ENCODE data around the gene BPIFA1. TPM values are rescaled to one million over a fixed set of nuclear protein-coding genes. Genes with fewer than 3 reads are reported as not detected.

The BPIFA1 gene
- total and polyA plus RNA-seq, 2 experiments from 2014 or later: not detected

- no peak for TF ChIP-seq ZNF462 (CRISPR knock-in tag; IDR thresholded peaks at IDR 0.05)
- no peak for TF ChIP-seq EZH2phosphoT487 (IDR thresholded peaks at IDR 0.05; ENCODE audit: unreplicated experiment)
- TF ChIP-seq, protein P1, sequence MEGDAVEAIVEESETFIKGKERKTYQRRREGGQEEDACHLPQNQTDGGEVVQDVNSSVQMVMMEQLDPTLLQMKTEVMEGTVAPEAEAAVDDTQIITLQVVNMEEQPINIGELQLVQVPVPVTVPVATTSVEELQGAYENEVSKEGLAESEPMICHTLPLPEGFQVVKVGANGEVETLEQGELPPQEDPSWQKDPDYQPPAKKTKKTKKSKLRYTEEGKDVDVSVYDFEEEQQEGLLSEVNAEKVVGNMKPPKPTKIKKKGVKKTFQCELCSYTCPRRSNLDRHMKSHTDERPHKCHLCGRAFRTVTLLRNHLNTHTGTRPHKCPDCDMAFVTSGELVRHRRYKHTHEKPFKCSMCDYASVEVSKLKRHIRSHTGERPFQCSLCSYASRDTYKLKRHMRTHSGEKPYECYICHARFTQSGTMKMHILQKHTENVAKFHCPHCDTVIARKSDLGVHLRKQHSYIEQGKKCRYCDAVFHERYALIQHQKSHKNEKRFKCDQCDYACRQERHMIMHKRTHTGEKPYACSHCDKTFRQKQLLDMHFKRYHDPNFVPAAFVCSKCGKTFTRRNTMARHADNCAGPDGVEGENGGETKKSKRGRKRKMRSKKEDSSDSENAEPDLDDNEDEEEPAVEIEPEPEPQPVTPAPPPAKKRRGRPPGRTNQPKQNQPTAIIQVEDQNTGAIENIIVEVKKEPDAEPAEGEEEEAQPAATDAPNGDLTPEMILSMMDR (conservative IDR thresholded peaks at IDR 0.05; ENCODE audit: low read depth in 2 of 2): no peak
- no peak for TF ChIP-seq NANOG (IDR thresholded peaks at IDR 0.05; ENCODE audit: borderline replicate concordance)
- TF ChIP-seq EZH2 (IDR thresholded peaks at IDR 0.05; ENCODE audit: low read depth, unreplicated experiment): no peak
- TF ChIP-seq ZNF114 (CRISPR knock-in tag; IDR thresholded peaks at IDR 0.05): no peak
- no peak for TF ChIP-seq ETS1 (IDR thresholded peaks at IDR 0.05)
- TF ChIP-seq JUNB (IDR thresholded peaks at IDR 0.05; ENCODE audit: unreplicated experiment): no peak
- H2AFZ ChIP-seq: no peak overlapping the region
- H4K20me1 ChIP-seq (replicated peaks; ENCODE audit: insufficient read depth): no peaks in the 10 kb centered on the region
- no peaks in the 10 kb centered on the region for H3K9me3 Mint-ChIP-seq
- no peaks in the 10 kb centered on the region for H3K4me1 ChIP-seq (ENCODE audit: insufficient read depth)
- no peaks in the 10 kb centered on the region for H3K27me3 ChIP-seq (ENCODE audit: insufficient read depth)
- no peak for DNase-seq (ENCODE audit: low spot score)
- no peaks in the 10 kb centered on the region for H3F3A ChIP-seq (replicated peaks; ENCODE audit: low read depth)
- no peak for ATAC-seq
- no peaks in the 10 kb centered on the region for H3K36me3 ChIP-seq (ENCODE audit: insufficient read depth)
- H3K4me2 ChIP-seq: no peak overlapping the region
- no peaks in the 10 kb centered on the region for H3K36me3 Mint-ChIP-seq (ENCODE audit: low read depth)
- no peak overlapping the region for H3K27ac ChIP-seq (ENCODE audit: low read depth)
- no peaks in the 10 kb centered on the region for H3K4me1 Mint-ChIP-seq
- H3K79me2 ChIP-seq (replicated peaks; ENCODE audit: insufficient read depth): no peaks in the 10 kb centered on the region
- H3K27me3 Mint-ChIP-seq (ENCODE audit: insufficient read depth, low read depth, poor library complexity): peaks cover 3% of the 10 kb centered on the region
- no peak overlapping the region for H3K4me3 Mint-ChIP-seq
- no peaks in the 10 kb centered on the region for H3K9me2 ChIP-seq (ENCODE audit: insufficient read depth)
- no peak overlapping the region for H3K27ac Mint-ChIP-seq
- H3K4me3 ChIP-seq: no peak overlapping the region
These were observed 16.7 kb downstream of the BPIFA1 start for GRCh38 chr20:33252460-33252859.

Data from GM23338 (cell line).